ENCODE measurements around the gene AQP3. TPM values are rescaled to one million over a fixed set of nuclear protein-coding genes. Genes with fewer than 3 reads are reported as not detected.

The AQP3 gene
- 0.79 and 3.4 TPM in 2 replicates for total RNA-seq

GRCh38 chr9:33446946-33447798 lies at the start of gene AQP3:
Gene AQP3 (minus strand): TSS chr9:33447593. CDS start chr9:33447530, 63 bp downstream.

DNA sequence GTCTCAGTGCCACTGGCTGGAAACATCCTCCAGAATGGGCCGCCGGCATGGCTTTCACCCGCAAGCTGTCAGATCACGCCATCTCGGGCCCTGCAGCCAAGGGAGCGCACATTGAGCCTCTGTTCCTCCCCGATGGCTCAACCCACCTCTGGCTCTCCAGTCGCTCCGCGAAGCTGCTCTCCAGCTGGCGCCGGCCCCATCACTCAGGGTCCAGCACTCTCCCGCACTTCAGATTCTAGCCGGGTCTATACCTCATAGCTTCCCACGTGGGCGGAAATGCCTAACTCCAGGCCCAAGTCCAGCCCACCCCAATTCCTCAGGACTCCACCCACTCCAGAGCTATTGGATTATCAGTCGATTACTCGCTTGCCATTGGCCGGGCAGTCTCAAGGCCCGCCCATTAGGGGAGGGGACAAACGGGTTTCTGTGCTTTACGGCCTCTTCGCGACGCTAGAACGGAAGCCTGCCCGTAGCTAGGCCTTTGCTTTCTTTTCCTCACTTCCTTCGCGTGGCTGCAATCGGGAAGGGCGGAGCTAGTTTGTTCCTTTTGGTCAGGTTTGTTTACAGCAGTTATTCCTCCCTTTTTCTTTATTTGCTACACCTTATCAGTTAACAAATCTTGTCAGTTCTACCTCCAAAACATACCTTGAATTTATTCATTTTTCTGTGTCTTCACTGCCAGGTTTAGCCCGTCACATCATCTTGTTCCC lies 26.4 kb upstream of the AQP3 start, which contains the start of gene NOL6:
Gene NOL6 (minus strand): TSS at position 282 of the 710 bp plus-strand sequence. CDS start 82 bp downstream, at position 200.

DNA sequence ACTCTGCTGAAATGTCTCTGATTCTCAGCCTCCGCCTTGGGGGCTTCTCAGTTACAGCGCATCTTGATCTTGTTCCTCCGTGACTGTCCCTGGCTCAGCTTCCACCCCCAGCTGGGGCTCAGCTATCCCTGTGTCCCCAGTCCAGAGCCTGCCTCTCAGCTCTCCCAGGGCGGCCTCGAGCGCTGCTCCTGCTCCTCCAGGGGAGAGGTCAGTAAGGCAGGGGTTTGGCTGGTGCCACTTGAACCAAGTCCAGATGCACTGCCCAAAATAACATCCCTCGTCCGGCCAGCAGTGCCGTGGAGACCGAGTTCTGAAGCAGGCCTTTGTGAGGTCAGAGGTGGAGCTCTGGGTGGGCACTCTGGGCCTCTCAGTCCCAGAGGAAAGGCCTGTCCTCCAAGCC lies 45.0 kb downstream of the AQP3 start, which contains the start of gene AQP7:
Gene AQP7 (minus strand): TSS at position 198 of the 400 bp plus-strand sequence. CDS start 1,306 bp downstream, outside the sequence.

Small RNA genes within 50 kb of the gene (small RNA-seq; reads per million reads assigned to genes)
- gene AL356218.2: not detected
- gene MIR6851: not detected

Other genes with a start within 250 kb of the AQP3 start
- not detected in 2 replicates for gene SPINK4, start 207.4 kb downstream of the AQP3 start, total RNA-seq
- 27.1 and 30.0 TPM in 2 replicates for gene BAG1, start 182.9 kb downstream of the AQP3 start, total RNA-seq
- 58.5 and 64.8 TPM in 2 replicates for gene CHMP5, start 182.5 kb downstream of the AQP3 start, total RNA-seq
- gene NFX1, start 157.1 kb downstream of the AQP3 start, total RNA-seq: 34.5 and 35.5 TPM in 2 replicates
- gene AQP7, start 45.0 kb downstream of the AQP3 start, total RNA-seq: not detected in 2 replicates
- 23.9 and 32.1 TPM in 2 replicates for gene NOL6, start 26.3 kb upstream of the AQP3 start, total RNA-seq
- 0.43 and 0.79 TPM in 2 replicates for gene ANKRD18B, start 76.7 kb upstream of the AQP3 start, total RNA-seq